Measurements from ENCODE around the gene RASGEF1B. TPM values are rescaled to one million over a fixed set of nuclear protein-coding genes. Genes with fewer than 3 reads are reported as not detected.

RASGEF1B gene
- total and polyA plus RNA-seq, 2 experiments from 2014 or later, result 29.1 to 53.4 TPM

DNA sequence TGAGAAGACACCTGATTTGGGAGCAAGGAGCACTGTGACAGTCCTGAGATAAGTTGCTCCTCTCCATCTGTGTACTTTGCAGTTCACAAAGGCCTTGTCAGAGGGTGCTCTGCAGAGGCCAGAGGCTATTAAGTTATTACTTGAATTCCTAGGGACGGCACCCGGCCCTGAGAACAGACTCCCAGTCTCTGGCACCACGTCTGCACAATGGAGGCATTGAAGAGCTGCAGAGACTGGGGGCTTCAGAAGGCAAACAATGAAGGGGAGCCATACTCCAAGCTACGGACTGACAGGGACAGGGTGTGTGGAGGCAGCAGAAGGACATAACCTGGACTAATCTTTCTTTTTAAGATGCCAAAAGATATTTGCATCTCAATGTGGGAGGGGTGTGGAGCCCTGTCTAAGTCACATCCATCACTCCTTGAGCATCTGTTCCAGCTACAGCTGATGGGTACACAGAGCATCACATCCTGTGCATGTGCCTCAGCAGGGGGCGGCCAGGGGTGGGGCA is 11.5 kb downstream of the RASGEF1B start:
- 48% methylated on average over 5 of the region's 5 CpGs for WGBS (ENCODE audit: low lambda C conversion rate, missing lambda C conversion rate)
- Histone ChIP-seq H3K4me1 (ENCODE audit: insufficient read depth) (peaks cover under 1% of the 10 kb centered on the region), H4K20me1 (ENCODE audit: insufficient read depth, poor library complexity, severe bottlenecking) (peaks cover 4% of the 10 kb centered on the region), H3K36me3 (replicated peaks; ENCODE audit: insufficient read depth, low read depth) (no peaks in the 10 kb centered on the region), H3K27me3 (no peaks in the 10 kb centered on the region), H3K9me3 (ENCODE audit: low read depth) (no peaks in the 10 kb centered on the region), H3K79me2 (peaks cover 63% of the 10 kb centered on the region), H3K27ac (no peak overlapping the region), H3K4me3 (no peak overlapping the region), H3K4me2 (no peak overlapping the region), H2AFZ (no peak overlapping the region), H3K9me2 (replicated peaks; ENCODE audit: insufficient read depth) (no peaks in the 10 kb centered on the region)
- no peak for TF ChIP-seq EZH2 (IDR thresholded peaks at IDR 0.05; ENCODE audit: borderline replicate concordance)
- TF ChIP-seq, protein P1, sequence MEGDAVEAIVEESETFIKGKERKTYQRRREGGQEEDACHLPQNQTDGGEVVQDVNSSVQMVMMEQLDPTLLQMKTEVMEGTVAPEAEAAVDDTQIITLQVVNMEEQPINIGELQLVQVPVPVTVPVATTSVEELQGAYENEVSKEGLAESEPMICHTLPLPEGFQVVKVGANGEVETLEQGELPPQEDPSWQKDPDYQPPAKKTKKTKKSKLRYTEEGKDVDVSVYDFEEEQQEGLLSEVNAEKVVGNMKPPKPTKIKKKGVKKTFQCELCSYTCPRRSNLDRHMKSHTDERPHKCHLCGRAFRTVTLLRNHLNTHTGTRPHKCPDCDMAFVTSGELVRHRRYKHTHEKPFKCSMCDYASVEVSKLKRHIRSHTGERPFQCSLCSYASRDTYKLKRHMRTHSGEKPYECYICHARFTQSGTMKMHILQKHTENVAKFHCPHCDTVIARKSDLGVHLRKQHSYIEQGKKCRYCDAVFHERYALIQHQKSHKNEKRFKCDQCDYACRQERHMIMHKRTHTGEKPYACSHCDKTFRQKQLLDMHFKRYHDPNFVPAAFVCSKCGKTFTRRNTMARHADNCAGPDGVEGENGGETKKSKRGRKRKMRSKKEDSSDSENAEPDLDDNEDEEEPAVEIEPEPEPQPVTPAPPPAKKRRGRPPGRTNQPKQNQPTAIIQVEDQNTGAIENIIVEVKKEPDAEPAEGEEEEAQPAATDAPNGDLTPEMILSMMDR (IDR thresholded peaks at IDR 0.05; ENCODE audit: poor library complexity), result no peak
- no peak for TF ChIP-seq EZH2phosphoT487 (IDR thresholded peaks at IDR 0.05; ENCODE audit: low read depth, severe bottlenecking, unreplicated experiment)
- no peak for DNase-seq (ENCODE audit: low spot score)

DNA sequence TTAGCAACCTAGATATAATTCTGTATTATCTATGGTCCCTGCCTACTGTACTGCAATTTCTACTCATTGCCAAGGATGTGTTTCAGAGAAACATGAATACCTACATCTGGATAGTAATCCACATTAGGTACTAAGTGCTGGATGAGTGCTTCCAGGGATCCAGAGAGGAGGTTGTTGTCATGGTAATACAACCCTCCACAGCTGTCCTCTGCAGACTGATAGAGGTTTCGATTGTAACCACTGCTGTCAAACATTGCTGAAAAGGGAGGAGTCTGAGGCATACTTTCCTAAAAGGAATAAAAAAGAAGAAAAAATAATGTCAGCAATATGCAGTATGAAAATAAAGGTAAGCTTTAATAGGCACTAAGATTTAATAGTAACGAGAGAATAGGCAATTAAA is 12.5 kb downstream of the RASGEF1B start:
- H3K27ac ChIP-seq, result no peak overlapping the region
- H2AFZ ChIP-seq, result no peak overlapping the region
- H3K9me2 ChIP-seq (replicated peaks; ENCODE audit: insufficient read depth), result no peaks in the 10 kb centered on the region
- DNase-seq (ENCODE audit: low spot score), result no peak
- H3K9me3 ChIP-seq (ENCODE audit: low read depth), result no peaks in the 10 kb centered on the region
- no peaks in the 10 kb centered on the region for H3K36me3 ChIP-seq (replicated peaks; ENCODE audit: insufficient read depth, low read depth)
- H4K20me1 ChIP-seq (ENCODE audit: insufficient read depth, poor library complexity, severe bottlenecking), result peaks cover 4% of the 10 kb centered on the region
- no peak overlapping the region for H3K4me3 ChIP-seq
- no peaks in the 10 kb centered on the region for H3K4me1 ChIP-seq (ENCODE audit: insufficient read depth)
- TF ChIP-seq, protein P1 (IDR thresholded peaks at IDR 0.05; ENCODE audit: poor library complexity), result no peak
- TF ChIP-seq EZH2phosphoT487 (IDR thresholded peaks at IDR 0.05; ENCODE audit: low read depth, severe bottlenecking, unreplicated experiment) (no peak), EZH2 (IDR thresholded peaks at IDR 0.05; ENCODE audit: borderline replicate concordance) (no peak)
- WGBS (ENCODE audit: low lambda C conversion rate, missing lambda C conversion rate), result 78% methylated on average over 2 of the region's 2 CpGs
- peaks cover 53% of the 10 kb centered on the region for H3K79me2 ChIP-seq
- H3K4me2 ChIP-seq, result no peak overlapping the region
- H3K27me3 ChIP-seq, result no peaks in the 10 kb centered on the region

- Histone ChIP-seq H3K79me2 (peaks cover 41% of the 10 kb centered on the region), H3K27ac (no peak overlapping the region), H3K4me2 (no peak overlapping the region), H3K9me2 (replicated peaks; ENCODE audit: insufficient read depth) (no peaks in the 10 kb centered on the region), H3K4me1 (ENCODE audit: insufficient read depth) (no peaks in the 10 kb centered on the region), H3K4me3 (no peak overlapping the region), H4K20me1 (ENCODE audit: insufficient read depth, poor library complexity, severe bottlenecking) (peaks cover 4% of the 10 kb centered on the region), H2AFZ (no peak overlapping the region), H3K9me3 (ENCODE audit: low read depth) (no peaks in the 10 kb centered on the region), H3K36me3 (replicated peaks; ENCODE audit: insufficient read depth, low read depth) (no peaks in the 10 kb centered on the region), H3K27me3 (no peaks in the 10 kb centered on the region)
- TF ChIP-seq EZH2 (IDR thresholded peaks at IDR 0.05; ENCODE audit: borderline replicate concordance) (no peak), EZH2phosphoT487 (IDR thresholded peaks at IDR 0.05; ENCODE audit: low read depth, severe bottlenecking, unreplicated experiment) (no peak)
- DNase-seq (ENCODE audit: low spot score), result no peak
- WGBS (ENCODE audit: low lambda C conversion rate, missing lambda C conversion rate), result 93% methylated on average over 2 of the region's 2 CpGs
These were observed 13.7 kb downstream of the RASGEF1B start for GRCh38 chr4:81457921-81458520.

DNA sequence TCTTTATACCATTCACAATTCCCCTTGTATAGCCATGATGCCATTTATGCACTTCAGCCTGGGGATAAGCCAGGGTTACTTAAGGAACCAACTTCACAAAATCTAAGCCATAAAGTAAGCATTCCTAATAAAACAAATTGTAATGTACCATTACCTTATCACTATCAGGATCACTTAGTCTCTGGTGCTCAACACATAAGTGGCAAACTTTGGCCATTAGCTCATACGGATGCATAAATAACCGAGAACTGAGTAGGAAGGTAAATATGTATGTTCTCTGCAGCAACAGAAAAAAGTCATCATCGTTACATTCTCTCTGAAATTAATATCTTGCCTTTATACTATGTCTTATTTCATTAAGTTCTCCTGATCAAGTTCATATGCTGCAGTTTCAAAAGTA is 14.4 kb downstream of the RASGEF1B start:
- Histone ChIP-seq H3K4me2 (no peak overlapping the region), H3K27me3 (no peaks in the 10 kb centered on the region), H3K36me3 (replicated peaks; ENCODE audit: insufficient read depth, low read depth) (no peaks in the 10 kb centered on the region), H3K27ac (no peak overlapping the region), H3K9me3 (ENCODE audit: low read depth) (no peaks in the 10 kb centered on the region), H3K4me1 (ENCODE audit: insufficient read depth) (no peaks in the 10 kb centered on the region), H2AFZ (no peak overlapping the region), H4K20me1 (ENCODE audit: insufficient read depth, poor library complexity, severe bottlenecking) (peaks cover 4% of the 10 kb centered on the region), H3K4me3 (no peak overlapping the region), H3K9me2 (replicated peaks; ENCODE audit: insufficient read depth) (no peaks in the 10 kb centered on the region), H3K79me2 (peaks cover 34% of the 10 kb centered on the region)
- no peak for DNase-seq (ENCODE audit: low spot score)
- TF ChIP-seq, protein P1 (IDR thresholded peaks at IDR 0.05; ENCODE audit: poor library complexity), result no peak
- TF ChIP-seq EZH2phosphoT487 (IDR thresholded peaks at IDR 0.05; ENCODE audit: low read depth, severe bottlenecking, unreplicated experiment) (no peak), EZH2 (IDR thresholded peaks at IDR 0.05; ENCODE audit: borderline replicate concordance) (no peak)
- whole genome bisulfite sequencing (ENCODE audit: low lambda C conversion rate, missing lambda C conversion rate), result 88% methylated on average over 3 of the region's 3 CpGs
